ENCODE data around the gene JAKMIP2.

- TF ChIP-seq CTCF (IDR thresholded peaks at IDR 0.05): no peak
- no peak for TF ChIP-seq POLR2A (IDR thresholded peaks at IDR 0.05; ENCODE audit: low read depth)
- TF ChIP-seq EP300 (IDR thresholded peaks at IDR 0.05): no peak
- TF ChIP-seq POLR2AphosphoS5 (IDR thresholded peaks at IDR 0.05): no peak
Measured at GRCh38 chr5:147708708-147709107, 73.8 kb downstream of the JAKMIP2 start.
